ENCODE results near the gene DNAJC13.

The DNAJC13 gene

GRCh38 chr3:132569580-132569979 lies 152.3 kb downstream of the DNAJC13 start:
- ChIA-PET POLR2A (no interaction called here), CTCF (interaction anchor here (2.7 kb wide), 1 partner anchor 33 kb away, joined by 9 read pairs; no protein-coding TSS in a partner anchor)
- no peak for DNase-seq (ENCODE audit: extremely low spot score)
- TF ChIP-seq CTCF (IDR thresholded peaks at IDR 0.05; ENCODE audit: control extremely low read depth, extremely low read depth, low read depth, missing control alignments) = no peak

- no peak for TF ChIP-seq CTCF (IDR thresholded peaks at IDR 0.05; ENCODE audit: control extremely low read depth, extremely low read depth, low read depth, missing control alignments)
- POLR2A ChIA-PET = no interaction called here
- CTCF ChIA-PET = interaction anchor here (2.7 kb wide), 1 partner anchor 34 kb away, joined by 9 read pairs; no protein-coding TSS in a partner anchor
- DNase-seq (ENCODE audit: extremely low spot score) = no peak
These were observed 152.7 kb downstream of the DNAJC13 start for GRCh38 chr3:132570016-132570415.

- POLR2A ChIA-PET = no interaction called here
- CTCF ChIA-PET = interaction anchor here (1.4 kb wide), 1 partner anchor 38 kb away, joined by 4 read pairs; no protein-coding TSS in a partner anchor
- no peak for DNase-seq (ENCODE audit: extremely low spot score)
- no peak for TF ChIP-seq CTCF (IDR thresholded peaks at IDR 0.05; ENCODE audit: control extremely low read depth, extremely low read depth, low read depth, missing control alignments)
These were observed 156.5 kb downstream of the DNAJC13 start for GRCh38 chr3:132573797-132574211.

GRCh38 chr3:132587401-132587800 lies 170.1 kb downstream of the DNAJC13 start:
- TF ChIP-seq CTCF (IDR thresholded peaks at IDR 0.05; ENCODE audit: control extremely low read depth, extremely low read depth, low read depth, missing control alignments) = no peak
- POLR2A ChIA-PET = no interaction called here
- CTCF ChIA-PET = no interaction called here
- DNase-seq (ENCODE audit: extremely low spot score) = no peak
